Smooth muscle cell (in vitro differentiated cells): ENCODE measurements around the gene ODAD4. TPM values are rescaled to one million over a fixed set of nuclear protein-coding genes. Genes with fewer than 3 reads are reported as not detected.

ENCODE experiments used
- DNase-seq: peaks from one replicate; lab custom pipeline; 2025; ENCODE audit not compliant: unreplicated experiment; lab: John Stamatoyannopoulos, UW
- H2AFZ ChIP-seq: fragments of 200-600 bp; sonication (generic); 2 replicates; pipeline ENCODE4 v1.6.0; 2016; ENCODE audit warnings: antibody characterized with exemption, low read depth, mild to moderate bottlenecking
- H3F3A ChIP-seq: fragments of 200-600 bp; sonication (generic); 2 replicates; pipeline ENCODE4 v1.6.0; 2017; ENCODE audit warnings: antibody characterized with exemption, low read depth
- H3K27ac ChIP-seq: fragments of 200-600 bp; sonication (generic); 2 replicates; pipeline ENCODE4 v1.5.1; 2016; ENCODE audit warnings: low read depth, mild to moderate bottlenecking
- H3K27me3 ChIP-seq: fragments of 200-600 bp; sonication (generic); 2 replicates; pipeline ENCODE4 v1.6.1; 2016; ENCODE audit warnings: low read depth, mild to moderate bottlenecking
- H3K36me3 ChIP-seq: fragments of 200-600 bp; sonication (generic); 2 replicates; pipeline ENCODE4 v1.5.1; 2016; ENCODE audit warnings: low read depth
- H3K4me1 ChIP-seq: fragments of 200-600 bp; sonication (generic); 2 replicates; pipeline ENCODE4 v1.5.1; 2016; ENCODE audit warnings: low read depth
- H3K4me2 ChIP-seq: fragments of 200-600 bp; sonication (generic); 2 replicates; pipeline ENCODE4 v1.6.0; 2016; ENCODE audit warnings: mild to moderate bottlenecking
- H3K4me3 ChIP-seq: fragments of 200-600 bp; sonication (generic); 2 replicates; pipeline ENCODE4 v1.5.1; 2016; ENCODE audit warnings: mild to moderate bottlenecking
- H3K79me2 ChIP-seq: fragments of 200-600 bp; sonication (generic); 2 replicates; pipeline ENCODE4 v1.6.0; 2016; ENCODE audit warnings: low read depth, mild to moderate bottlenecking
- H3K9ac ChIP-seq: fragments of 200-600 bp; sonication (generic); 2 replicates; pipeline ENCODE4 v1.6.0; 2016; ENCODE audit warnings: low read depth
- H3K9me3 ChIP-seq: fragments of 200-600 bp; sonication (generic); replicated peaks from 2 replicates; pipeline ENCODE4 v1.5.1; 2016; ENCODE audit warnings: low read depth
- H4K20me1 ChIP-seq: fragments of 200-600 bp; sonication (generic); 2 replicates; pipeline ENCODE4 v1.6.0; 2016; ENCODE audit warnings: low read depth
- WGBS: methylation state at CpG from one replicate; pipeline ENCODE4 v1.1.7; 2016; ENCODE audit warnings: low lambda C conversion rate; 5-methylcytosine and 5-hydroxymethylcytosine counted together
- polyA plus RNA-seq: library from polyadenylated mRNA; unstranded; fragments of >200 nt; fragmentation: Nextera tagmentation; extraction: Ambion mirVana; gene quantifications from 2 replicates; pipeline ENCODE4 v1.2.1, GENCODE V29; 2016
- total RNA-seq: library from RNA; depleted of rRNA; stranded (reverse); fragments of >200 nt; gene quantifications from 2 replicates; pipeline ENCODE4 v1.2.3, GENCODE V29; 2014
- TF ChIP-seq, protein P1 (sequence below): fragments of 200-600 bp; sonication (generic); IDR thresholded peaks from 2 replicates; pipeline ENCODE4 v1.5.1; 2017; ENCODE audit warnings: borderline replicate concordance, mild to moderate bottlenecking, antibody characterized with exemption; ENCODE audit not compliant: insufficient read depth, poor library complexity, severe bottlenecking

ODAD4 gene
- total and polyA plus RNA-seq, 2 experiments from 2014 or later = 1.5 to 3.2 TPM

- no peak overlapping the region for H3K4me3 ChIP-seq
- no peaks in the 10 kb centered on the region for H3K79me2 ChIP-seq
- no peak overlapping the region for H3K9ac ChIP-seq
- 92% methylated on average over 8 of the region's 8 CpGs for WGBS
- no peak overlapping the region for H2AFZ ChIP-seq
- TF ChIP-seq, protein P1, sequence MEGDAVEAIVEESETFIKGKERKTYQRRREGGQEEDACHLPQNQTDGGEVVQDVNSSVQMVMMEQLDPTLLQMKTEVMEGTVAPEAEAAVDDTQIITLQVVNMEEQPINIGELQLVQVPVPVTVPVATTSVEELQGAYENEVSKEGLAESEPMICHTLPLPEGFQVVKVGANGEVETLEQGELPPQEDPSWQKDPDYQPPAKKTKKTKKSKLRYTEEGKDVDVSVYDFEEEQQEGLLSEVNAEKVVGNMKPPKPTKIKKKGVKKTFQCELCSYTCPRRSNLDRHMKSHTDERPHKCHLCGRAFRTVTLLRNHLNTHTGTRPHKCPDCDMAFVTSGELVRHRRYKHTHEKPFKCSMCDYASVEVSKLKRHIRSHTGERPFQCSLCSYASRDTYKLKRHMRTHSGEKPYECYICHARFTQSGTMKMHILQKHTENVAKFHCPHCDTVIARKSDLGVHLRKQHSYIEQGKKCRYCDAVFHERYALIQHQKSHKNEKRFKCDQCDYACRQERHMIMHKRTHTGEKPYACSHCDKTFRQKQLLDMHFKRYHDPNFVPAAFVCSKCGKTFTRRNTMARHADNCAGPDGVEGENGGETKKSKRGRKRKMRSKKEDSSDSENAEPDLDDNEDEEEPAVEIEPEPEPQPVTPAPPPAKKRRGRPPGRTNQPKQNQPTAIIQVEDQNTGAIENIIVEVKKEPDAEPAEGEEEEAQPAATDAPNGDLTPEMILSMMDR = no peak
- H3K4me2 ChIP-seq = no peak overlapping the region
- H3K9me3 ChIP-seq = no peaks in the 10 kb centered on the region
- no peak overlapping the region for H3K27ac ChIP-seq
- H4K20me1 ChIP-seq = no peaks in the 10 kb centered on the region
- DNase-seq = no peak
- H3K4me1 ChIP-seq = no peaks in the 10 kb centered on the region
- no peaks in the 10 kb centered on the region for H3K36me3 ChIP-seq
- no peaks in the 10 kb centered on the region for H3K27me3 ChIP-seq
- H3F3A ChIP-seq = no peaks in the 10 kb centered on the region
These were observed 12.4 kb downstream of the ODAD4 start for GRCh38 chr17:41942626-41943373.

- Histone ChIP-seq H3K4me3 (no peak overlapping the region), H4K20me1 (no peaks in the 10 kb centered on the region), H3K4me2 (no peak overlapping the region), H3K27ac (no peak overlapping the region), H3K9me3 (no peaks in the 10 kb centered on the region), H3K79me2 (no peaks in the 10 kb centered on the region), H3K9ac (no peak overlapping the region), H3K4me1 (no peaks in the 10 kb centered on the region), H3F3A (no peaks in the 10 kb centered on the region), H2AFZ (no peak overlapping the region), H3K36me3 (no peaks in the 10 kb centered on the region), H3K27me3 (no peaks in the 10 kb centered on the region)
- TF ChIP-seq, protein P1 = no peak
- 91% methylated on average over 3 of the region's 3 CpGs for WGBS
- no peak for DNase-seq
These were observed 13.1 kb downstream of the ODAD4 start for GRCh38 chr17:41943492-41943891.

DNA sequence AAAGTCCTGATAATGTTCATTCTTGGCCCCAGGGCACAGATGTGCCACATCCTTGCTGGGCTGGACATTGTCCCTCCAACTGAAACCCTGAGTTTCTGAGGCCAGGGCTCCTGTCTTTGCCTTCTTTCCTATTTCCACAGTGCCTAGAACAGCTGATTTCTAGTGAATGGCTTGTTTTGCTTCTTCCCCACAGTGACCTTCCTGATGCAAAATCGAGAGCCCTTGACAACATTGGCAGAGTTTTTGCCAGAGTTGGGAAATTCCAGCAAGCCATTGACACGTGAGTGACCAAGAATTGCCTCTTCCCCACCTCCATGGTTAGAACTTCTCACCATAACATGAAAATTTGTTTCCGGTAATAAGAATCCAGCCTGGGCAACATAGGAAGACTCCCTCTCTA is 14.5 kb downstream of the ODAD4 start:
- DNase-seq = no peak
- Histone ChIP-seq H3K4me1 (no peaks in the 10 kb centered on the region), H3K4me2 (no peak overlapping the region), H4K20me1 (no peaks in the 10 kb centered on the region), H3K79me2 (no peaks in the 10 kb centered on the region), H3F3A (no peaks in the 10 kb centered on the region), H3K4me3 (no peak overlapping the region), H2AFZ (no peak overlapping the region), H3K36me3 (no peaks in the 10 kb centered on the region), H3K9ac (no peak overlapping the region), H3K27me3 (no peaks in the 10 kb centered on the region), H3K9me3 (no peaks in the 10 kb centered on the region), H3K27ac (no peak overlapping the region)
- TF ChIP-seq, protein P1 = no peak
- 89% methylated on average over 3 of the region's 3 CpGs for WGBS
